Mucosa of stomach (tissue), 1 donor: ENCODE results near the gene DNAJC13.

Experiments used
- H3K27me3 ChIP-seq: one replicate; pipeline ENCODE4 v1.7.0; 2013; ENCODE audit warnings: mild to moderate bottlenecking, low read length; ENCODE audit not compliant: control insufficient read depth, insufficient read depth
- H3K36me3 ChIP-seq: one replicate; pipeline ENCODE4 v1.7.0; 2013; ENCODE audit warnings: low read length; ENCODE audit not compliant: control insufficient read depth, insufficient read depth
- H3K4me1 ChIP-seq: one replicate; pipeline ENCODE4 v1.7.0; 2013; ENCODE audit warnings: mild to moderate bottlenecking, low read length; ENCODE audit not compliant: control insufficient read depth, insufficient read depth
- H3K4me3 ChIP-seq: one replicate; pipeline ENCODE4 v1.7.0; 2013; ENCODE audit warnings: low read length
- H3K9ac ChIP-seq: one replicate; pipeline ENCODE4 v1.7.0; 2013; ENCODE audit warnings: mild to moderate bottlenecking, low read length, moderate library complexity
- H3K9me3 ChIP-seq: one replicate; pipeline ENCODE4 v1.7.0; 2013; ENCODE audit warnings: mild to moderate bottlenecking, low read length, moderate library complexity; ENCODE audit not compliant: control insufficient read depth
- donor health status: Pancreatic carcinoma.

The DNAJC13 gene

DNA sequence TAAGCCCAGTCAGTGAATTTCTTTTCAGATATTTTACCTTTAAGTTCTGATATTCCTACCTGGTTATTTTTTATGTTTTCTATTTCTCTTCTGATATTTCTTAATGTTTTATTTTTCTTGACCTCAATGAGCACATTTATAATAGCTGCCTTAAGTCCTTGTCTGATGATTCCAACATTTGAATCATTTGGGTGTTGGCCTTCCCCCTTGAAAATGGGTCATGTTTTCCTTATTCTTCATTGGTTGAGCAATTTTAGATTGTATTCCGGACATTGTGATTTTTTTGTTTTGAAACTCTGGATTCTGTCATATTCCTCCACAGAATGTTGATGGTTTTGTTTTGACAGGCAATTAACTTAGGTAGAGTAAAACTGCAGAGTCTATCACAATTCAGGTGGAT lies 170.1 kb downstream of the DNAJC13 start:
- no peak overlapping the region for H3K9ac ChIP-seq

More for the DNA sequence above, 170.1 kb downstream of the DNAJC13 start:
- Histone ChIP-seq H3K4me1 (no peaks in the 10 kb centered on the region), H3K36me3 (no peaks in the 10 kb centered on the region), H3K4me3 (no peak overlapping the region), H3K27me3 (no peaks in the 10 kb centered on the region), H3K9me3 (no peaks in the 10 kb centered on the region)
